Measurements from ENCODE around the gene ATP6V1B1. TPM values are rescaled to one million over a fixed set of nuclear protein-coding genes. Genes with fewer than 3 reads are reported as not detected.

Gene ATP6V1B1
- total and polyA plus RNA-seq, 2 experiments from 2014 or later = not detected

- TF ChIP-seq, protein P1, sequence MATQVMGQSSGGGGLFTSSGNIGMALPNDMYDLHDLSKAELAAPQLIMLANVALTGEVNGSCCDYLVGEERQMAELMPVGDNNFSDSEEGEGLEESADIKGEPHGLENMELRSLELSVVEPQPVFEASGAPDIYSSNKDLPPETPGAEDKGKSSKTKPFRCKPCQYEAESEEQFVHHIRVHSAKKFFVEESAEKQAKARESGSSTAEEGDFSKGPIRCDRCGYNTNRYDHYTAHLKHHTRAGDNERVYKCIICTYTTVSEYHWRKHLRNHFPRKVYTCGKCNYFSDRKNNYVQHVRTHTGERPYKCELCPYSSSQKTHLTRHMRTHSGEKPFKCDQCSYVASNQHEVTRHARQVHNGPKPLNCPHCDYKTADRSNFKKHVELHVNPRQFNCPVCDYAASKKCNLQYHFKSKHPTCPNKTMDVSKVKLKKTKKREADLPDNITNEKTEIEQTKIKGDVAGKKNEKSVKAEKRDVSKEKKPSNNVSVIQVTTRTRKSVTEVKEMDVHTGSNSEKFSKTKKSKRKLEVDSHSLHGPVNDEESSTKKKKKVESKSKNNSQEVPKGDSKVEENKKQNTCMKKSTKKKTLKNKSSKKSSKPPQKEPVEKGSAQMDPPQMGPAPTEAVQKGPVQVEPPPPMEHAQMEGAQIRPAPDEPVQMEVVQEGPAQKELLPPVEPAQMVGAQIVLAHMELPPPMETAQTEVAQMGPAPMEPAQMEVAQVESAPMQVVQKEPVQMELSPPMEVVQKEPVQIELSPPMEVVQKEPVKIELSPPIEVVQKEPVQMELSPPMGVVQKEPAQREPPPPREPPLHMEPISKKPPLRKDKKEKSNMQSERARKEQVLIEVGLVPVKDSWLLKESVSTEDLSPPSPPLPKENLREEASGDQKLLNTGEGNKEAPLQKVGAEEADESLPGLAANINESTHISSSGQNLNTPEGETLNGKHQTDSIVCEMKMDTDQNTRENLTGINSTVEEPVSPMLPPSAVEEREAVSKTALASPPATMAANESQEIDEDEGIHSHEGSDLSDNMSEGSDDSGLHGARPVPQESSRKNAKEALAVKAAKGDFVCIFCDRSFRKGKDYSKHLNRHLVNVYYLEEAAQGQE (IDR thresholded peaks at IDR 0.05; ENCODE audit: unreplicated experiment) = no peak
- TF ChIP-seq NANOG (IDR thresholded peaks at IDR 0.05; ENCODE audit: borderline replicate concordance) = no peak
- TF ChIP-seq JUNB (IDR thresholded peaks at IDR 0.05; ENCODE audit: unreplicated experiment) = no peak
- no peak for TF ChIP-seq ZNF331 (CRISPR knock-in tag; IDR thresholded peaks at IDR 0.05; ENCODE audit: low read depth)
- no peak for TF ChIP-seq ZNF114 (CRISPR knock-in tag; IDR thresholded peaks at IDR 0.05)
- TF ChIP-seq STAT1 (IDR thresholded peaks at IDR 0.05; ENCODE audit: unreplicated experiment) = no peak
- TF ChIP-seq, protein P2, sequence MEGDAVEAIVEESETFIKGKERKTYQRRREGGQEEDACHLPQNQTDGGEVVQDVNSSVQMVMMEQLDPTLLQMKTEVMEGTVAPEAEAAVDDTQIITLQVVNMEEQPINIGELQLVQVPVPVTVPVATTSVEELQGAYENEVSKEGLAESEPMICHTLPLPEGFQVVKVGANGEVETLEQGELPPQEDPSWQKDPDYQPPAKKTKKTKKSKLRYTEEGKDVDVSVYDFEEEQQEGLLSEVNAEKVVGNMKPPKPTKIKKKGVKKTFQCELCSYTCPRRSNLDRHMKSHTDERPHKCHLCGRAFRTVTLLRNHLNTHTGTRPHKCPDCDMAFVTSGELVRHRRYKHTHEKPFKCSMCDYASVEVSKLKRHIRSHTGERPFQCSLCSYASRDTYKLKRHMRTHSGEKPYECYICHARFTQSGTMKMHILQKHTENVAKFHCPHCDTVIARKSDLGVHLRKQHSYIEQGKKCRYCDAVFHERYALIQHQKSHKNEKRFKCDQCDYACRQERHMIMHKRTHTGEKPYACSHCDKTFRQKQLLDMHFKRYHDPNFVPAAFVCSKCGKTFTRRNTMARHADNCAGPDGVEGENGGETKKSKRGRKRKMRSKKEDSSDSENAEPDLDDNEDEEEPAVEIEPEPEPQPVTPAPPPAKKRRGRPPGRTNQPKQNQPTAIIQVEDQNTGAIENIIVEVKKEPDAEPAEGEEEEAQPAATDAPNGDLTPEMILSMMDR (conservative IDR thresholded peaks at IDR 0.05; ENCODE audit: low read depth in 2 of 2) = no peak
- no peak for TF ChIP-seq CREB1 (CRISPR knock-in tag; IDR thresholded peaks at IDR 0.05; ENCODE audit: low read depth)
These were observed 46.4 kb downstream of the ATP6V1B1 start (continued) for GRCh38 chr2:70981866-70982810.

DNA sequence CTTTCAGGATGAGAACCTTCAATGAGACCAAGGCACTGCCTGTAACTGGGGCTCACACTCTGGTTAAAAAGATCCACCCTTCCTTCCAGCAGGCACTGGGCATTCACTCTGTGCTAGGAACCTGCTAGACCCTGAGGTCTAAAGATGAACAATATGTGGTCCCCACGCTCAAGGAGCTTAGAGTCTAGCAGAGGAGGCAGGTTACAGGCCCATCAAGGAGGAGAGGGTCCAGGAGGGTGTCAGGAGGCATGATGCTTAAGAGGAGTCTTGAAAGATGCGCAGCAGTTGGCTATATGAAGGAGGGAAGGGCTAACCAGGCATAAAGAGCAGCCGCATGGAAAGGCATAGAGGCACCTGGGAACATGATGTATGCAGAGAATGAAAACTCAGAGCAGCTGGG lies 47.3 kb downstream of the ATP6V1B1 start:
- ATAC-seq (no peak), DNase-seq (ENCODE audit: low spot score) (no peak)
- peaks cover 8% of the 10 kb centered on the region for H3K4me1 Mint-ChIP-seq
- Histone ChIP-seq H3K27ac (ENCODE audit: low read depth) (no peak overlapping the region), H3K27me3 (ENCODE audit: insufficient read depth) (peaks cover 17% of the 10 kb centered on the region), H2AFZ (no peak overlapping the region), H3K4me1 (ENCODE audit: insufficient read depth) (peaks cover 3% of the 10 kb centered on the region; the same call in 1 of the 2 replicates), H3K4me2 (no peak overlapping the region), H4K20me1 (replicated peaks; ENCODE audit: insufficient read depth) (peaks cover 8% of the 10 kb centered on the region), H3K36me3 (ENCODE audit: insufficient read depth) (no peaks in the 10 kb centered on the region), H3K4me3 (no peak overlapping the region), H3K9me2 (ENCODE audit: insufficient read depth) (no peaks in the 10 kb centered on the region), H3K79me2 (replicated peaks; ENCODE audit: insufficient read depth) (no peaks in the 10 kb centered on the region), H3F3A (replicated peaks; ENCODE audit: low read depth) (no peaks in the 10 kb centered on the region)
- no peak overlapping the region for H3K4me3 Mint-ChIP-seq
- no peaks in the 10 kb centered on the region; the same call in 2 of the 3 replicates for H3K9me3 Mint-ChIP-seq
- H3K27me3 Mint-ChIP-seq (ENCODE audit: insufficient read depth, low read depth, poor library complexity) = peaks cover 21% of the 10 kb centered on the region
- H3K36me3 Mint-ChIP-seq (ENCODE audit: low read depth) = peaks cover 12% of the 10 kb centered on the region; the same call in 1 of the 3 replicates
- no peak overlapping the region for H3K27ac Mint-ChIP-seq
- TF ChIP-seq ZNF331 (CRISPR knock-in tag; IDR thresholded peaks at IDR 0.05; ENCODE audit: low read depth) (no peak), STAT1 (IDR thresholded peaks at IDR 0.05; ENCODE audit: unreplicated experiment) (no peak), CREB1 (CRISPR knock-in tag; IDR thresholded peaks at IDR 0.05; ENCODE audit: low read depth) (no peak), EZH2 (IDR thresholded peaks at IDR 0.05; ENCODE audit: low read depth, unreplicated experiment) (no peak), POLR2AphosphoS5 (IDR thresholded peaks at IDR 0.05; ENCODE audit: low read depth) (no peak), ZNF114 (CRISPR knock-in tag; IDR thresholded peaks at IDR 0.05) (no peak), EZH2phosphoT487 (IDR thresholded peaks at IDR 0.05; ENCODE audit: unreplicated experiment) (no peak), NANOG (IDR thresholded peaks at IDR 0.05; ENCODE audit: borderline replicate concordance) (no peak), ETS1 (IDR thresholded peaks at IDR 0.05) (no peak)
- TF ChIP-seq, protein P2 (conservative IDR thresholded peaks at IDR 0.05; ENCODE audit: low read depth in 2 of 2) = no peak
